Large intestine (tissue), 3 donors: ENCODE data around the gene NFATC1. TPM values are rescaled to one million over a fixed set of nuclear protein-coding genes. Genes with fewer than 3 reads are reported as not detected.

Source experiments
- DNase-seq, 2 donors: peaks; one replicate each; pipeline versions ENCODE4 v3.0.0 to v3.0.0-alpha.2; 2013
- H3K27ac ChIP-seq: one replicate; pipeline ENCODE4 v1.5.1; 2013; ENCODE audit warnings: low read length
- H3K27me3 ChIP-seq: 2 replicates; pipeline ENCODE4 v1.6.1; 2013; ENCODE audit warnings: low read length; ENCODE audit not compliant: control insufficient read depth, insufficient read depth
- H3K36me3 ChIP-seq: 2 replicates; pipeline ENCODE4 v1.6.1; 2013; ENCODE audit warnings: low read length; ENCODE audit not compliant: control insufficient read depth, insufficient read depth
- H3K4me1 ChIP-seq: one replicate; pipeline ENCODE4 v1.6.1; 2013; ENCODE audit warnings: low read length; ENCODE audit not compliant: control insufficient read depth, insufficient read depth
- H3K4me3 ChIP-seq: one replicate; pipeline ENCODE4 v1.5.1; 2013; ENCODE audit warnings: low read length
- H3K9me3 ChIP-seq: one replicate; pipeline ENCODE4 v1.6.1; 2013; ENCODE audit warnings: mild to moderate bottlenecking, low read depth, low read length, moderate library complexity; ENCODE audit not compliant: control insufficient read depth
- WGBS: methylation state at CpG from one replicate; pipeline ENCODE4 v1.1.5; 2013; ENCODE audit warnings: low lambda C conversion rate; ENCODE audit not compliant: insufficient coverage; 5-methylcytosine and 5-hydroxymethylcytosine counted together
- polyA plus RNA-seq: library from polyadenylated mRNA; unstranded; fragments of 120-200 nt; gene quantifications from one replicate; pipeline ENCODE4 v1.2.1, GENCODE V29; 2013

NFATC1 gene
- polyA plus RNA-seq, 1 donor: 6.9 TPM

GRCh38 chr18:79381811-79382311 lies 13.9 kb upstream of the NFATC1 start:
- no CpG with 5 or more reads among the region's 16 CpGs for whole genome bisulfite sequencing
- Histone ChIP-seq H3K4me1 (no peaks in the 10 kb centered on the region), H3K36me3 (peaks cover 20% of the 10 kb centered on the region), H3K27ac (no peak overlapping the region), H3K9me3 (no peaks in the 10 kb centered on the region), H3K4me3 (no peak overlapping the region), H3K27me3 (peaks cover 12% of the 10 kb centered on the region)
- no peak for DNase-seq

GRCh38 chr18:79382681-79383387 lies 12.9 kb upstream of the NFATC1 start:
- no peaks in the 10 kb centered on the region for H3K4me1 ChIP-seq
- DNase-seq: no peak
- no peak overlapping the region for H3K4me3 ChIP-seq
- peaks cover 20% of the 10 kb centered on the region for H3K27me3 ChIP-seq
- no peaks in the 10 kb centered on the region for H3K9me3 ChIP-seq
- WGBS: no CpG with 5 or more reads among the region's 27 CpGs
- peaks cover 13% of the 10 kb centered on the region for H3K36me3 ChIP-seq
- no peak overlapping the region for H3K27ac ChIP-seq

- no peaks in the 10 kb centered on the region for H3K4me1 ChIP-seq
- WGBS: no CpG with 5 or more reads among the region's 20 CpGs
- H3K4me3 ChIP-seq: no peak overlapping the region
- DNase-seq: no peak
- H3K27ac ChIP-seq: no peak overlapping the region
- H3K36me3 ChIP-seq: peaks cover 8% of the 10 kb centered on the region
- no peaks in the 10 kb centered on the region for H3K9me3 ChIP-seq
- peaks cover 27% of the 10 kb centered on the region for H3K27me3 ChIP-seq
Observed at GRCh38 chr18:79383388-79384056, 12.2 kb upstream of the NFATC1 start.

GRCh38 chr18:79384151-79384807 lies 11.5 kb upstream of the NFATC1 start:
- H3K27ac ChIP-seq: no peak overlapping the region
- no CpG with 5 or more reads among the region's 17 CpGs for WGBS
- peaks cover 34% of the 10 kb centered on the region for H3K27me3 ChIP-seq
- no peaks in the 10 kb centered on the region for H3K4me1 ChIP-seq
- H3K4me3 ChIP-seq: no peak overlapping the region
- no peak for DNase-seq
- peaks cover 5% of the 10 kb centered on the region for H3K36me3 ChIP-seq
- no peaks in the 10 kb centered on the region for H3K9me3 ChIP-seq

GRCh38 chr18:79384834-79385233 lies 10.9 kb upstream of the NFATC1 start:
- WGBS: no CpG with 5 or more reads among the region's 16 CpGs
- H3K27me3 ChIP-seq: peaks cover 40% of the 10 kb centered on the region
- no peaks in the 10 kb centered on the region for H3K4me1 ChIP-seq
- H3K4me3 ChIP-seq: no peak overlapping the region
- peaks cover 5% of the 10 kb centered on the region for H3K36me3 ChIP-seq
- H3K9me3 ChIP-seq: no peaks in the 10 kb centered on the region
- H3K27ac ChIP-seq: no peak overlapping the region
- DNase-seq: no peak

- no peak for DNase-seq
- no peaks in the 10 kb centered on the region for H3K9me3 ChIP-seq
- peaks cover 41% of the 10 kb centered on the region for H3K27me3 ChIP-seq
- H3K4me1 ChIP-seq: no peaks in the 10 kb centered on the region
- no CpG with 5 or more reads among the region's 17 CpGs for WGBS
- peaks cover 1% of the 10 kb centered on the region for H3K36me3 ChIP-seq
- H3K4me3 ChIP-seq: no peak overlapping the region
- no peak overlapping the region for H3K27ac ChIP-seq
Observed at GRCh38 chr18:79385326-79385707, 10.4 kb upstream of the NFATC1 start.

- no peak overlapping the region for H3K27ac ChIP-seq
- peaks cover 44% of the 10 kb centered on the region for H3K27me3 ChIP-seq
- H3K4me1 ChIP-seq: no peaks in the 10 kb centered on the region
- no peak for DNase-seq
- H3K9me3 ChIP-seq: no peaks in the 10 kb centered on the region
- WGBS: no CpG with 5 or more reads among the region's 21 CpGs
- H3K36me3 ChIP-seq: no peaks in the 10 kb centered on the region
- H3K4me3 ChIP-seq: no peak overlapping the region
Observed at GRCh38 chr18:79385708-79386341, 9.9 kb upstream of the NFATC1 start.

GRCh38 chr18:79386547-79386946 lies 9.2 kb upstream of the NFATC1 start:
- H3K27ac ChIP-seq: no peak overlapping the region
- no peaks in the 10 kb centered on the region for H3K9me3 ChIP-seq
- no peaks in the 10 kb centered on the region for H3K36me3 ChIP-seq
- no peak for DNase-seq
- no peak overlapping the region for H3K4me3 ChIP-seq
- H3K4me1 ChIP-seq: no peaks in the 10 kb centered on the region
- H3K27me3 ChIP-seq: peaks cover 50% of the 10 kb centered on the region
- WGBS: no CpG with 5 or more reads among the region's 14 CpGs

GRCh38 chr18:79387214-79387613 lies 8.5 kb upstream of the NFATC1 start:
- Histone ChIP-seq H3K9me3 (no peaks in the 10 kb centered on the region), H3K27ac (no peak overlapping the region), H3K4me1 (no peaks in the 10 kb centered on the region), H3K4me3 (no peak overlapping the region), H3K27me3 (peaks cover 56% of the 10 kb centered on the region), H3K36me3 (no peaks in the 10 kb centered on the region)
- no peak for DNase-seq
- WGBS: no CpG with 5 or more reads among the region's 6 CpGs

- H3K27me3 ChIP-seq: peaks cover 60% of the 10 kb centered on the region
- no peak overlapping the region for H3K4me3 ChIP-seq
- no peak overlapping the region for H3K27ac ChIP-seq
- no CpG with 5 or more reads among the region's 11 CpGs for WGBS
- no peaks in the 10 kb centered on the region for H3K4me1 ChIP-seq
- H3K36me3 ChIP-seq: no peaks in the 10 kb centered on the region
- DNase-seq: no peak
- H3K9me3 ChIP-seq: no peaks in the 10 kb centered on the region
Observed at GRCh38 chr18:79387615-79388014, 8.1 kb upstream of the NFATC1 start.
